ENCODE data around the gene ATP6AP1.

The ATP6AP1 gene

GRCh38 chrX:154466907-154467306 is 38.4 kb downstream of the ATP6AP1 start:
- H2BK120ac ChIP-seq (ENCODE audit: low read depth, low read length), result no peak overlapping the region
- H3K4ac ChIP-seq (ENCODE audit: low read depth, low read length), result no peak overlapping the region
- no peak overlapping the region for H2BK5ac ChIP-seq (ENCODE audit: low read length)
- no peak overlapping the region for H3K56ac ChIP-seq (ENCODE audit: low read length)
- DNase-seq, result no peak
- no peaks in the 10 kb centered on the region for H3K27me3 ChIP-seq (ENCODE audit: insufficient read depth, low read length, poor library complexity)
- no peak overlapping the region for H3K23ac ChIP-seq (ENCODE audit: low read length)
- no CpG with 5 or more reads among the region's 15 CpGs for WGBS (ENCODE audit: extremely low coverage, insufficient coverage, low lambda C conversion rate)
- H3K4me3 ChIP-seq (ENCODE audit: low read length), result no peak overlapping the region
- no peaks in the 10 kb centered on the region for H3K4me1 ChIP-seq (ENCODE audit: control insufficient read depth, low read depth, low read length)
- no peaks in the 10 kb centered on the region for H3K79me1 ChIP-seq (ENCODE audit: low read length)
- H3K79me2 ChIP-seq (ENCODE audit: control insufficient read depth, insufficient read depth, low read length), result no peaks in the 10 kb centered on the region
- no peak overlapping the region for H3K9ac ChIP-seq (ENCODE audit: low read length)
- H2BK15ac ChIP-seq (replicated peaks; ENCODE audit: low read depth), result no peak overlapping the region
- H4K8ac ChIP-seq (ENCODE audit: low read depth, low read length), result no peak overlapping the region
- no peak overlapping the region for H3K27ac ChIP-seq (ENCODE audit: low read depth, low read length)
- H3K4me2 ChIP-seq (ENCODE audit: low read length), result no peak overlapping the region
- H4K5ac ChIP-seq (ENCODE audit: low read length), result no peak overlapping the region
- no peak overlapping the region for H3K18ac ChIP-seq (ENCODE audit: low read length)
- no peak overlapping the region for H2AK5ac ChIP-seq (ENCODE audit: low read length)
- H3K36me3 ChIP-seq (ENCODE audit: control insufficient read depth, insufficient read depth, low read length), result no peaks in the 10 kb centered on the region

- no CpG with 5 or more reads among the region's 21 CpGs for WGBS (ENCODE audit: extremely low coverage, insufficient coverage, low lambda C conversion rate)
- Histone ChIP-seq H2BK15ac (replicated peaks; ENCODE audit: low read depth) (no peak overlapping the region), H3K23ac (ENCODE audit: low read length) (no peak overlapping the region), H3K56ac (ENCODE audit: low read length) (no peak overlapping the region), H3K4ac (ENCODE audit: low read depth, low read length) (no peak overlapping the region), H2AK5ac (ENCODE audit: low read length) (no peak overlapping the region), H3K79me1 (ENCODE audit: low read length) (no peaks in the 10 kb centered on the region), H2BK5ac (ENCODE audit: low read length) (no peak overlapping the region), H3K4me1 (ENCODE audit: control insufficient read depth, low read depth, low read length) (no peaks in the 10 kb centered on the region), H4K8ac (ENCODE audit: low read depth, low read length) (no peak overlapping the region), H3K27me3 (ENCODE audit: insufficient read depth, low read length, poor library complexity) (no peaks in the 10 kb centered on the region), H3K4me2 (ENCODE audit: low read length) (no peak overlapping the region), H4K5ac (ENCODE audit: low read length) (no peak overlapping the region), H2BK120ac (ENCODE audit: low read depth, low read length) (no peak overlapping the region), H3K36me3 (ENCODE audit: control insufficient read depth, insufficient read depth, low read length) (no peaks in the 10 kb centered on the region), H3K18ac (ENCODE audit: low read length) (no peak overlapping the region), H3K9ac (ENCODE audit: low read length) (no peak overlapping the region), H3K79me2 (ENCODE audit: control insufficient read depth, insufficient read depth, low read length) (no peaks in the 10 kb centered on the region), H3K27ac (ENCODE audit: low read depth, low read length) (no peak overlapping the region), H3K4me3 (ENCODE audit: low read length) (no peak overlapping the region)
- DNase-seq, result no peak
These were observed 39.1 kb downstream of the ATP6AP1 start for GRCh38 chrX:154467556-154467955.

GRCh38 chrX:154468217-154468616 is 39.7 kb downstream of the ATP6AP1 start:
- no CpG with 5 or more reads among the region's 23 CpGs for WGBS (ENCODE audit: extremely low coverage, insufficient coverage, low lambda C conversion rate)
- no peaks in the 10 kb centered on the region for H3K4me1 ChIP-seq (ENCODE audit: control insufficient read depth, low read depth, low read length)
- H4K8ac ChIP-seq (ENCODE audit: low read depth, low read length), result no peak overlapping the region
- no peak overlapping the region for H4K5ac ChIP-seq (ENCODE audit: low read length)
- no peaks in the 10 kb centered on the region for H3K79me1 ChIP-seq (ENCODE audit: low read length)
- DNase-seq, result no peak
- no peak overlapping the region for H3K56ac ChIP-seq (ENCODE audit: low read length)
- H3K4me3 ChIP-seq (ENCODE audit: low read length), result no peak overlapping the region
- H3K4ac ChIP-seq (ENCODE audit: low read depth, low read length), result no peak overlapping the region
- H3K18ac ChIP-seq (ENCODE audit: low read length), result no peak overlapping the region
- H3K36me3 ChIP-seq (ENCODE audit: control insufficient read depth, insufficient read depth, low read length), result no peaks in the 10 kb centered on the region
- H2BK5ac ChIP-seq (ENCODE audit: low read length), result no peak overlapping the region
- H2BK15ac ChIP-seq (replicated peaks; ENCODE audit: low read depth), result no peak overlapping the region
- no peaks in the 10 kb centered on the region for H3K79me2 ChIP-seq (ENCODE audit: control insufficient read depth, insufficient read depth, low read length)
- H2BK120ac ChIP-seq (ENCODE audit: low read depth, low read length), result no peak overlapping the region
- no peak overlapping the region for H3K23ac ChIP-seq (ENCODE audit: low read length)
- H3K9ac ChIP-seq (ENCODE audit: low read length), result no peak overlapping the region
- no peaks in the 10 kb centered on the region for H3K27me3 ChIP-seq (ENCODE audit: insufficient read depth, low read length, poor library complexity)
- H3K4me2 ChIP-seq (ENCODE audit: low read length), result no peak overlapping the region
- H3K27ac ChIP-seq (ENCODE audit: low read depth, low read length), result no peak overlapping the region
- H2AK5ac ChIP-seq (ENCODE audit: low read length), result no peak overlapping the region

- H3K4me3 ChIP-seq (ENCODE audit: low read length), result no peak overlapping the region
- no peak overlapping the region for H4K8ac ChIP-seq (ENCODE audit: low read depth, low read length)
- H3K56ac ChIP-seq (ENCODE audit: low read length), result no peak overlapping the region
- no peaks in the 10 kb centered on the region for H3K36me3 ChIP-seq (ENCODE audit: control insufficient read depth, insufficient read depth, low read length)
- WGBS (ENCODE audit: extremely low coverage, insufficient coverage, low lambda C conversion rate), result no CpG with 5 or more reads among the region's 9 CpGs
- no peak overlapping the region for H3K4ac ChIP-seq (ENCODE audit: low read depth, low read length)
- H4K5ac ChIP-seq (ENCODE audit: low read length), result no peak overlapping the region
- H2AK5ac ChIP-seq (ENCODE audit: low read length), result no peak overlapping the region
- H3K79me2 ChIP-seq (ENCODE audit: control insufficient read depth, insufficient read depth, low read length), result no peaks in the 10 kb centered on the region
- H3K9ac ChIP-seq (ENCODE audit: low read length), result no peak overlapping the region
- H3K27ac ChIP-seq (ENCODE audit: low read depth, low read length), result no peak overlapping the region
- no peak overlapping the region for H3K18ac ChIP-seq (ENCODE audit: low read length)
- H3K4me2 ChIP-seq (ENCODE audit: low read length), result no peak overlapping the region
- no peak overlapping the region for H2BK120ac ChIP-seq (ENCODE audit: low read depth, low read length)
- no peaks in the 10 kb centered on the region for H3K4me1 ChIP-seq (ENCODE audit: control insufficient read depth, low read depth, low read length)
- H3K27me3 ChIP-seq (ENCODE audit: insufficient read depth, low read length, poor library complexity), result no peaks in the 10 kb centered on the region
- H3K79me1 ChIP-seq (ENCODE audit: low read length), result no peaks in the 10 kb centered on the region
- H3K23ac ChIP-seq (ENCODE audit: low read length), result no peak overlapping the region
- no peak overlapping the region for H2BK15ac ChIP-seq (replicated peaks; ENCODE audit: low read depth)
- no peak for DNase-seq
- H2BK5ac ChIP-seq (ENCODE audit: low read length), result no peak overlapping the region
These were observed 40.6 kb downstream of the ATP6AP1 start for GRCh38 chrX:154469114-154469513.

- Histone ChIP-seq H3K4me2 (ENCODE audit: low read length) (no peak overlapping the region), H2BK15ac (replicated peaks; ENCODE audit: low read depth) (no peak overlapping the region), H3K36me3 (ENCODE audit: control insufficient read depth, insufficient read depth, low read length) (no peaks in the 10 kb centered on the region), H3K4me1 (ENCODE audit: control insufficient read depth, low read depth, low read length) (no peaks in the 10 kb centered on the region), H3K4me3 (ENCODE audit: low read length) (no peak overlapping the region), H3K27me3 (ENCODE audit: insufficient read depth, low read length, poor library complexity) (no peaks in the 10 kb centered on the region), H2BK5ac (ENCODE audit: low read length) (no peak overlapping the region), H2BK120ac (ENCODE audit: low read depth, low read length) (no peak overlapping the region), H3K27ac (ENCODE audit: low read depth, low read length) (no peak overlapping the region), H3K18ac (ENCODE audit: low read length) (no peak overlapping the region), H4K5ac (ENCODE audit: low read length) (no peak overlapping the region), H3K79me1 (ENCODE audit: low read length) (no peaks in the 10 kb centered on the region), H3K56ac (ENCODE audit: low read length) (no peak overlapping the region), H3K4ac (ENCODE audit: low read depth, low read length) (no peak overlapping the region), H3K9ac (ENCODE audit: low read length) (no peak overlapping the region), H2AK5ac (ENCODE audit: low read length) (no peak overlapping the region), H3K23ac (ENCODE audit: low read length) (no peak overlapping the region), H3K79me2 (ENCODE audit: control insufficient read depth, insufficient read depth, low read length) (no peaks in the 10 kb centered on the region), H4K8ac (ENCODE audit: low read depth, low read length) (no peak overlapping the region)
- WGBS (ENCODE audit: extremely low coverage, insufficient coverage, low lambda C conversion rate), result no CpG with 5 or more reads among the region's 18 CpGs
- no peak for DNase-seq
These were observed 41.4 kb downstream of the ATP6AP1 start for GRCh38 chrX:154469880-154470279.

- no peak overlapping the region for H4K5ac ChIP-seq (ENCODE audit: low read length)
- no peak overlapping the region for H3K23ac ChIP-seq (ENCODE audit: low read length)
- H3K4ac ChIP-seq (ENCODE audit: low read depth, low read length), result no peak overlapping the region
- no peak overlapping the region for H3K27ac ChIP-seq (ENCODE audit: low read depth, low read length)
- no peak for DNase-seq
- H3K79me1 ChIP-seq (ENCODE audit: low read length), result no peaks in the 10 kb centered on the region
- no peaks in the 10 kb centered on the region for H3K4me1 ChIP-seq (ENCODE audit: control insufficient read depth, low read depth, low read length)
- H2BK120ac ChIP-seq (ENCODE audit: low read depth, low read length), result no peak overlapping the region
- no peak overlapping the region for H3K4me3 ChIP-seq (ENCODE audit: low read length)
- no CpG with 5 or more reads among the region's 14 CpGs for WGBS (ENCODE audit: extremely low coverage, insufficient coverage, low lambda C conversion rate)
- no peaks in the 10 kb centered on the region for H3K36me3 ChIP-seq (ENCODE audit: control insufficient read depth, insufficient read depth, low read length)
- no peak overlapping the region for H3K9ac ChIP-seq (ENCODE audit: low read length)
- H3K18ac ChIP-seq (ENCODE audit: low read length), result no peak overlapping the region
- no peaks in the 10 kb centered on the region for H3K79me2 ChIP-seq (ENCODE audit: control insufficient read depth, insufficient read depth, low read length)
- no peak overlapping the region for H4K8ac ChIP-seq (ENCODE audit: low read depth, low read length)
- no peaks in the 10 kb centered on the region for H3K27me3 ChIP-seq (ENCODE audit: insufficient read depth, low read length, poor library complexity)
- no peak overlapping the region for H2AK5ac ChIP-seq (ENCODE audit: low read length)
- no peak overlapping the region for H2BK5ac ChIP-seq (ENCODE audit: low read length)
- no peak overlapping the region for H2BK15ac ChIP-seq (replicated peaks; ENCODE audit: low read depth)
- H3K4me2 ChIP-seq (ENCODE audit: low read length), result no peak overlapping the region
- H3K56ac ChIP-seq (ENCODE audit: low read length), result no peak overlapping the region
These were observed 42.0 kb downstream of the ATP6AP1 start for GRCh38 chrX:154470434-154470833.

Measured in mesendoderm (in vitro differentiated cells).